MM.1S (cell line): ENCODE measurements around the gene CSRP3.

Experiments used
- CTCF ChIP-seq: fragments of 300-600 bp; sonication (generic); IDR thresholded peaks from 2 replicates; pipeline ENCODE4 v1.5.1; 2016; ENCODE audit warnings: antibody characterized with exemption, low read length, mixed read lengths
- EZH2phosphoT487 ChIP-seq: fragments of 300-600 bp; sonication (generic); IDR thresholded peaks from 2 replicates; pipeline ENCODE4 v1.6.1; 2018; ENCODE audit warnings: antibody characterized with exemption, low read length

GRCh38 chr11:19216709-19217374 lies 15.1 kb upstream of the CSRP3 start:
- no peak for TF ChIP-seq EZH2phosphoT487
- TF ChIP-seq CTCF, result no peak
